ENCODE data around the gene HPS6. TPM values are rescaled to one million over a fixed set of nuclear protein-coding genes. Genes with fewer than 3 reads are reported as not detected.
"Not testable (repeated sequence)": the region's sequence is repeated elsewhere in the genome, so short reads cannot be mapped to it uniquely, and the experiment has no call there.

The HPS6 gene
- total RNA-seq, 1 donor from 2014 or later = 17.2 TPM

GRCh38 chr10:102027261-102027660 lies 37.9 kb upstream of the HPS6 start:
- H3K4me1 Mint-ChIP-seq (ENCODE audit: low read depth) = no peaks in the 10 kb centered on the region
- H3K27me3 Mint-ChIP-seq = no peaks in the 10 kb centered on the region
- H3K36me3 Mint-ChIP-seq (ENCODE audit: insufficient read depth) = peaks cover 27% of the 10 kb centered on the region
- H3K9me3 Mint-ChIP-seq (ENCODE audit: low read depth) = no peaks in the 10 kb centered on the region
- H3K27ac Mint-ChIP-seq = no peak overlapping the region
- no peak overlapping the region for H3K4me3 Mint-ChIP-seq (ENCODE audit: low read depth)
- TF ChIP-seq CTCF (IDR thresholded peaks at IDR 0.05; ENCODE audit: unreplicated experiment) = no peak
- no peak for DNase-seq (ENCODE audit: low spot score, unreplicated experiment)

GRCh38 chr10:102033787-102034186 lies 31.4 kb upstream of the HPS6 start:
- no peak overlapping the region for H3K4me3 Mint-ChIP-seq (ENCODE audit: low read depth)
- H3K4me1 Mint-ChIP-seq (ENCODE audit: low read depth) = no peaks in the 10 kb centered on the region
- peaks cover 34% of the 10 kb centered on the region for H3K36me3 Mint-ChIP-seq (ENCODE audit: insufficient read depth)
- DNase-seq (ENCODE audit: low spot score, unreplicated experiment) = no peak
- H3K27me3 Mint-ChIP-seq = no peaks in the 10 kb centered on the region
- no peaks in the 10 kb centered on the region for H3K9me3 Mint-ChIP-seq (ENCODE audit: low read depth)
- H3K27ac Mint-ChIP-seq = no peak overlapping the region
- TF ChIP-seq CTCF (IDR thresholded peaks at IDR 0.05; ENCODE audit: unreplicated experiment) = no peak

GRCh38 chr10:102035807-102036206 lies 29.3 kb upstream of the HPS6 start:
- peaks cover 31% of the 10 kb centered on the region for H3K36me3 Mint-ChIP-seq (ENCODE audit: insufficient read depth)
- not testable (repeated sequence) for H3K4me3 Mint-ChIP-seq (ENCODE audit: low read depth); H3K9me3 Mint-ChIP-seq (ENCODE audit: low read depth); H3K4me1 Mint-ChIP-seq (ENCODE audit: low read depth); DNase-seq (ENCODE audit: low spot score, unreplicated experiment); H3K27ac Mint-ChIP-seq; H3K27me3 Mint-ChIP-seq

- Mint-ChIP-seq H3K4me3 (ENCODE audit: low read depth) (no peak overlapping the region), H3K36me3 (ENCODE audit: insufficient read depth) (peaks cover 16% of the 10 kb centered on the region), H3K9me3 (ENCODE audit: low read depth) (no peaks in the 10 kb centered on the region), H3K27me3 (no peaks in the 10 kb centered on the region), H3K27ac (no peak overlapping the region), H3K4me1 (ENCODE audit: low read depth) (peaks cover 13% of the 10 kb centered on the region)
- TF ChIP-seq CTCF (IDR thresholded peaks at IDR 0.05; ENCODE audit: unreplicated experiment) = no peak
- no peak for DNase-seq (ENCODE audit: low spot score, unreplicated experiment)
Observed at GRCh38 chr10:102038410-102038809, 26.7 kb upstream of the HPS6 start.

DNA sequence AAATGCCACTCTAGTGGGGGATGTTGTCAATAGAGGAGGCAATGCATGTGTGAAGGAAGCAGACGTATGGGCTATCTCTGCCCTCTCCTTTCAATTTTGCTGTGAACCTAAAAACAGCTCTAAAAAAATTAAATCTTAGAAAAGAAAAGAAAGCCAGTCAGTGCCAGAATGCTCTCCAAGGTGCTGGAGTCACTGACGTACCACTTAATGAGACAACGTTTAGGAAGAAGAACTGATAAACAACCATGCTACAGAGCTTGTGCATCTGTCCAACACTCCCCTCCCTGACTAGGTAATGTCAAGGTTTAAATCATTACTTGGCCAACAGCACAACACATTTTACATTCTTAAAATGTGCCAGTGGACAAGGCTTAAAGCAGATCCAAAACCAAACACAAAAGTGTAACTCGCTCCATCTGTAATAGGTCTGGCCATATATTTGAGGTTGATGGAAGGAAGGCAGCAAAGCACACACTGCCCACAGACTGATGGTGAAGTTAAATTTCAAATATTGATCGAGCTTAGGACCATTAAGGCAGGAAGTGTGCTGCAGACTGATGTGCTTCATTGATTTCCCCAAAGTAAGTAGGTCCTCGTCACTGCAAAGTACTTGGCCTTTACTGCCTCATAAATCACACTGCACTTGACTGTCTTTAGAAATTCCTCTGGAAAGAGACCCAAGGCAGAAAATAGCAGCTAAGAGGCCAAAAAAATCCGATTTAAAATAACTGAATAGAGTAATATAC lies 24.7 kb upstream of the HPS6 start:
- Mint-ChIP-seq H3K9me3 (ENCODE audit: low read depth) (no peaks in the 10 kb centered on the region), H3K36me3 (ENCODE audit: insufficient read depth) (peaks cover 16% of the 10 kb centered on the region), H3K27me3 (no peaks in the 10 kb centered on the region), H3K27ac (no peak overlapping the region), H3K4me3 (ENCODE audit: low read depth) (no peak overlapping the region), H3K4me1 (ENCODE audit: low read depth) (peaks cover 21% of the 10 kb centered on the region)
- TF ChIP-seq CTCF (IDR thresholded peaks at IDR 0.05; ENCODE audit: unreplicated experiment) = no peak
- no peak for DNase-seq (ENCODE audit: low spot score, unreplicated experiment)

DNA sequence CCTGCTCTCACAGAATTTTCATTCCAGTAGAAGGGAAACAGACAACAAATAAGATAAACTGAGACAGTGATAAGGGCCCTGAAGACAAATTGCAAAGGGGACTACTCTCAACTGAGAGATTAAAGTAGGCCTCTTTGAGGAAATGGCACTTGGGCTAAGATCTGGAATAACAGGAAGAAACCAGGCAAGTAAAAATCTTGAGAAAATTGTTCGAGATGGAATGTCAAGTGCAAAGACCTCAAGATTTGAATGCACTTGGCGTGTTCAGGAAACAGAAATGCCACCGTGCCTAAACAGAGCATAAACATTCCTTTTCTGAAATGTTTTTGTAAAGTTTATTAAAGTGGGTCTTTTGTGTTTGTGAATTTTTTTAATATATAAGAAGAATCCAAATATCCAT lies 19.9 kb upstream of the HPS6 start:
- no peak overlapping the region for H3K4me3 Mint-ChIP-seq (ENCODE audit: low read depth)
- DNase-seq (ENCODE audit: low spot score, unreplicated experiment) = no peak
- H3K4me1 Mint-ChIP-seq (ENCODE audit: low read depth) = peaks cover 18% of the 10 kb centered on the region
- no peak for TF ChIP-seq CTCF (IDR thresholded peaks at IDR 0.05; ENCODE audit: unreplicated experiment)
- H3K36me3 Mint-ChIP-seq (ENCODE audit: insufficient read depth) = no peaks in the 10 kb centered on the region
- peak overlapping the region; percentile 60 for H3K27ac Mint-ChIP-seq
- H3K9me3 Mint-ChIP-seq (ENCODE audit: low read depth) = no peaks in the 10 kb centered on the region
- no peaks in the 10 kb centered on the region for H3K27me3 Mint-ChIP-seq
